HL-60 (cell line): Measurements from ENCODE around the gene EGFR.

Experiments
- GABPA ChIP-seq: IDR thresholded peaks from 2 replicates; pipeline ENCODE4 v1.6.1; 2012; ENCODE audit warnings: low read depth
- POLR2AphosphoS5 ChIP-seq: IDR thresholded peaks from 2 replicates; pipeline ENCODE4 v1.6.1; 2012; ENCODE audit warnings: low read depth
- SPI1 ChIP-seq: IDR thresholded peaks from 2 replicates; pipeline ENCODE4 v1.6.1; 2012; ENCODE audit warnings: low read depth, mild to moderate bottlenecking, borderline replicate concordance
- TF ChIP-seq, protein P1 (sequence below): IDR thresholded peaks from one replicate; pipeline ENCODE4 v1.5.1; 2011; ENCODE audit warnings: low read length, control low read depth, inconsistent platforms; ENCODE audit not compliant: insufficient read depth
- TF ChIP-seq, protein P2 (sequence below): IDR thresholded peaks from 2 replicates; pipeline ENCODE4 v1.6.1; 2012; ENCODE audit warnings: low read depth; ENCODE audit not compliant: insufficient replicate concordance

DNA sequence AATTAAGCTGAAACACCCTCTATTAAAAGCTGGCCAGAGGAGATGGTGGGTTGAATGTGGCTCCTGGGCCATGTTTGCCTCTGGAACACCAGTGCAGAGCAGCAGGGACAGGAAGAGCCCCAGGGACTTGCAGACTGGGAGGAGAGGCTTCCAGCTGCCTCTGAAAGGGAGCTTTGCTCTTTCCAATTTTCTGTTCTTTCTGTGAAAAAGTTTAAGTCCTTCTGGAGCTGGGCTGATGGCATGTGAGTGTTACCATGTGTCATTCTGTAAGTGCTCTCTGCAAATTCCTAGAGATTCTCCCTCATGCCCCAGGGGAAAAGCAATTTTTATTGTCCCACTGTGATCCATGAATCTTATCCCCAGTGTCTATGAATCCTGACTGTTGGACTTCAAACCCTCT lies 233.6 kb downstream of the EGFR start:
- TF ChIP-seq, protein P1, sequence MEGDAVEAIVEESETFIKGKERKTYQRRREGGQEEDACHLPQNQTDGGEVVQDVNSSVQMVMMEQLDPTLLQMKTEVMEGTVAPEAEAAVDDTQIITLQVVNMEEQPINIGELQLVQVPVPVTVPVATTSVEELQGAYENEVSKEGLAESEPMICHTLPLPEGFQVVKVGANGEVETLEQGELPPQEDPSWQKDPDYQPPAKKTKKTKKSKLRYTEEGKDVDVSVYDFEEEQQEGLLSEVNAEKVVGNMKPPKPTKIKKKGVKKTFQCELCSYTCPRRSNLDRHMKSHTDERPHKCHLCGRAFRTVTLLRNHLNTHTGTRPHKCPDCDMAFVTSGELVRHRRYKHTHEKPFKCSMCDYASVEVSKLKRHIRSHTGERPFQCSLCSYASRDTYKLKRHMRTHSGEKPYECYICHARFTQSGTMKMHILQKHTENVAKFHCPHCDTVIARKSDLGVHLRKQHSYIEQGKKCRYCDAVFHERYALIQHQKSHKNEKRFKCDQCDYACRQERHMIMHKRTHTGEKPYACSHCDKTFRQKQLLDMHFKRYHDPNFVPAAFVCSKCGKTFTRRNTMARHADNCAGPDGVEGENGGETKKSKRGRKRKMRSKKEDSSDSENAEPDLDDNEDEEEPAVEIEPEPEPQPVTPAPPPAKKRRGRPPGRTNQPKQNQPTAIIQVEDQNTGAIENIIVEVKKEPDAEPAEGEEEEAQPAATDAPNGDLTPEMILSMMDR: no peak
- TF ChIP-seq SPI1 (no peak), POLR2AphosphoS5 (no peak), GABPA (no peak)
- TF ChIP-seq, protein P2, sequence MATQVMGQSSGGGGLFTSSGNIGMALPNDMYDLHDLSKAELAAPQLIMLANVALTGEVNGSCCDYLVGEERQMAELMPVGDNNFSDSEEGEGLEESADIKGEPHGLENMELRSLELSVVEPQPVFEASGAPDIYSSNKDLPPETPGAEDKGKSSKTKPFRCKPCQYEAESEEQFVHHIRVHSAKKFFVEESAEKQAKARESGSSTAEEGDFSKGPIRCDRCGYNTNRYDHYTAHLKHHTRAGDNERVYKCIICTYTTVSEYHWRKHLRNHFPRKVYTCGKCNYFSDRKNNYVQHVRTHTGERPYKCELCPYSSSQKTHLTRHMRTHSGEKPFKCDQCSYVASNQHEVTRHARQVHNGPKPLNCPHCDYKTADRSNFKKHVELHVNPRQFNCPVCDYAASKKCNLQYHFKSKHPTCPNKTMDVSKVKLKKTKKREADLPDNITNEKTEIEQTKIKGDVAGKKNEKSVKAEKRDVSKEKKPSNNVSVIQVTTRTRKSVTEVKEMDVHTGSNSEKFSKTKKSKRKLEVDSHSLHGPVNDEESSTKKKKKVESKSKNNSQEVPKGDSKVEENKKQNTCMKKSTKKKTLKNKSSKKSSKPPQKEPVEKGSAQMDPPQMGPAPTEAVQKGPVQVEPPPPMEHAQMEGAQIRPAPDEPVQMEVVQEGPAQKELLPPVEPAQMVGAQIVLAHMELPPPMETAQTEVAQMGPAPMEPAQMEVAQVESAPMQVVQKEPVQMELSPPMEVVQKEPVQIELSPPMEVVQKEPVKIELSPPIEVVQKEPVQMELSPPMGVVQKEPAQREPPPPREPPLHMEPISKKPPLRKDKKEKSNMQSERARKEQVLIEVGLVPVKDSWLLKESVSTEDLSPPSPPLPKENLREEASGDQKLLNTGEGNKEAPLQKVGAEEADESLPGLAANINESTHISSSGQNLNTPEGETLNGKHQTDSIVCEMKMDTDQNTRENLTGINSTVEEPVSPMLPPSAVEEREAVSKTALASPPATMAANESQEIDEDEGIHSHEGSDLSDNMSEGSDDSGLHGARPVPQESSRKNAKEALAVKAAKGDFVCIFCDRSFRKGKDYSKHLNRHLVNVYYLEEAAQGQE: no peak
